Measurements from ENCODE around the gene ZNF331. TPM values are rescaled to one million over a fixed set of nuclear protein-coding genes. Genes with fewer than 3 reads are reported as not detected.

The ZNF331 gene
- total RNA-seq, 2 experiments from 2014 or later = 18.0 to 19.9 TPM

DNA sequence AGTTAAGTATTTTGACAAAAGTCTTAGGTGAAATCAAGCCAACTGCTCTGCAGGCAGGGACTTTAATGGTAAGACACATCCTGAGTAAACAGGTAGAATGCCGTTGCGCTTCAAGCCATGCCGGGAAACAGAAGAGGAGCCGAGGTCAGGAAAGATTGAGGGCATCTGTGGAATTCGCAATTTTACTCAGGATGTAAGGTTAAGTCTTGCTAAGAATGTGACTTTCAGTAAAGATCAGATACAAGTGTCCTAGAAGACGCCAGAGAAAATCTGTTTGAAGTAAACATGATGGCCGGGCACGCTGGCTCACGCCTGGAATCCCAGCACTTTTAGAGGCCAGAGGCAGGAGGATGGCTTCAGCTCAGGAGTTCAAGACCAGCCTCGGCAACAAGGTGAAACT lies 60.4 kb downstream of the ZNF331 start:
- H3K9me3 Mint-ChIP-seq = peaks cover 11% of the 10 kb centered on the region
- ChIA-PET POLR2A (no interaction called here), CTCF (interaction anchor here (0.7 kb wide), 1 partner anchor 66 kb away, joined by 3 read pairs; no protein-coding TSS in a partner anchor)
- no peak overlapping the region for H3K27ac Mint-ChIP-seq
- no peaks in the 10 kb centered on the region for H3K27me3 Mint-ChIP-seq
- DNase-seq = no peak
- H3K36me3 Mint-ChIP-seq (ENCODE audit: low read depth) = no peaks in the 10 kb centered on the region
- no peaks in the 10 kb centered on the region for H3K4me1 Mint-ChIP-seq
- H3K4me3 Mint-ChIP-seq = no peak overlapping the region

DNA sequence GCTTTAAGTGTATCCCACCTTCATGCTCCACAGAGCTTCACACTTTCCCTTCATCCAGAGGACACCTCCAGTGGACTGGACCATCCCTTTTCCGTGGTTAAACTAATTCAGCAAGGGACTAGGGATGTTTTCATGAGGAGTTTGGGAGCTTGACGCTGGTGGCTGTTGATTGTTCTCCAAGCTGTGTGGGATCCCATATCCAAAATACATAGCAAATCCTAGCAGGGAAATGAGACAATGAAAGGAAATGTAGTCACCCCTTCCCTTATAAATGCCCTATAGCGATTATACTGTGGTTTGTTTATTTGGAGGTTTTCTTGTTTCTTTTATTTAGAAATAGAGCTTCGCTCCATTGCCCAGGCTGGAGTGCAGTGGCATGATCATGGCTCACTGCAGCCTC lies 62.3 kb downstream of the ZNF331 start:
- no peak for DNase-seq
- Mint-ChIP-seq H3K4me1 (no peaks in the 10 kb centered on the region), H3K36me3 (ENCODE audit: low read depth) (no peaks in the 10 kb centered on the region), H3K4me3 (no peak overlapping the region), H3K27me3 (no peaks in the 10 kb centered on the region), H3K9me3 (peaks cover 16% of the 10 kb centered on the region), H3K27ac (no peak overlapping the region)
- POLR2A ChIA-PET = no interaction called here
- CTCF ChIA-PET = interaction anchor here (0.6 kb wide), 1 partner anchor 176 kb away, joined by 3 read pairs; no protein-coding TSS in a partner anchor

DNA sequence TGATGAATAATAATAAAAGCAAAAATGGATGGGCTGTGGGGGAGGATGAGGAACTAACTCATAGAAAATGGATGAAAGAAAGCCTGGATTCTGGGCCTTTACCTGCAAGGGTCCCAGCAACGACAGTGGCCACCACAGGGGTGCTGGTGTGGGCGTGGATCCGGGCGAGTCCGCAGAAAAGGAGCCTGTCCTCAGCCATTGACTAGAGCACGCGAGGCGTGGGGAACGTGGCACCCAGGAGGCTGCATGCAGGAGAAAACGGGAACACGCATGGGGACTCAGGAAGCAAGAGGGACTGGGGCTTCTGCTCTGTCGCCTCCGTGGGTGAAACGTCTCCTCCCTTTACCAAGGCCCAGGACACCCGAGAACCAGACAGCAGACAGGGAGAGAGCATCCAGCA lies 68.1 kb downstream of the ZNF331 start:
- Mint-ChIP-seq H3K27ac (no peak overlapping the region), H3K9me3 (peaks cover 19% of the 10 kb centered on the region)

DNA sequence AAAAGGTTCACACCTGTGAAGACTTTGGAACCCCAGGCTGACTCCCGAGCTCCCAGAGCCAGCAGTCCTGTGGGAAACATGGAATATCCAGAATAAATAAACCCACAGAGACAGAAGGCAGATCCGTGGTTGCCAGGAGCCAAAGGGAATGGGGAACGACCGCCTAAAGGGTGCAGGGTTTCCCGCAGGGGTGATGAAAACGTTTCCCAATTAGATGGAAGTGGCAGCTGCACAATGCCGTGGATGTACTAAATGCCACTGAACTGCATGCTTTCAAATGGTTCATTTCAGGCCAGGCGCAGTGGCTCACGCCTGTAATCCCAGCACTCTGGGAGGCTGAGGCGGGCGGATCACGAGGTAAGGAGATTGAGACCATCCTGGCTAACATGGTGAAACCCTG lies 70.4 kb downstream of the ZNF331 start:
- Mint-ChIP-seq H3K36me3 (ENCODE audit: low read depth) (no peaks in the 10 kb centered on the region), H3K27me3 (no peaks in the 10 kb centered on the region), H3K27ac (no peak overlapping the region), H3K9me3 (peaks cover 25% of the 10 kb centered on the region), H3K4me1 (no peaks in the 10 kb centered on the region), H3K4me3 (no peak overlapping the region)
- POLR2A ChIA-PET = interaction anchor here (0.6 kb wide), 1 partner anchor 323 kb away, joined by 3 read pairs; no protein-coding TSS in a partner anchor
- no peak for DNase-seq
- CTCF ChIA-PET = no interaction called here

More for the DNA sequence above, 68.1 kb downstream of the ZNF331 start:
- no peak overlapping the region for H3K4me3 Mint-ChIP-seq
- H3K36me3 Mint-ChIP-seq (ENCODE audit: low read depth) = no peaks in the 10 kb centered on the region
- POLR2A ChIA-PET = no interaction called here
- DNase-seq = no peak
- no peaks in the 10 kb centered on the region for H3K4me1 Mint-ChIP-seq
- no peaks in the 10 kb centered on the region for H3K27me3 Mint-ChIP-seq
- CTCF ChIA-PET = no interaction called here

DNA sequence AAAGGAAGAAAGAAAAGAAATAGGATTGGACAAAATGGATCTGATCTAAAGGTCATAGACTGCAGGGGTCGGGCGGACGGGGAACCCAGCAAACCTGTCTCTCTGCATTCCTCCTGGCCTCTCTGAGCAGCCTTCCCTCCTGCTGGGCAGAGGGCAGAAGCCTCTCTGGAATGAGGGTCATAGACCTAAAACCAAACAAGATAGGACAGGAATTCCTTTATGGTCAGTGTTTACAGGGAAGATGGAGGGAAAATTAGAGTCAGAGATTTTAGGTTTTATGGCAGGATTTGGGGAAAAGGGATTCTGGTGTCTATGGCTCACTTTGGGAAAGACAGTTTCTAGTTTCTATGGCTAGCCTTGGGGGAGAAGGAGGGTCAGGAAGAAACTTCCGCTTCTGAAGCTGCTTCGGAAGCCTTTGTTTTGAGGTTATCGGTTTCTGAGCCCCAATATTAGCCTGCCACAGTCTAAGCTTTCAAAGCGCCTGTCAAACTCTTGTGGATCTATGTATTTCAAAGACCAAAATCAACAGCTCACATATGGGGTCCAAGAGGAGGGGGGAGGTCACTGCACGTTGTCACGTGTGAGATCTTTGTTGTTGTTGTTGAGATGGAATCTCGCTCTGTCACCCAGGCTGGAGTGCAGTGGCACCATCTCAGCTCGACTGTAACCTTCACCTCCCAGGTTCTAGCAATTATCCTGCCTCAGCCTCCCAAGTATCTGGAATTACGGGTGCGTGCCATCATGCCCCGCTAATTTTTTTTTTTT lies 75.0 kb downstream of the ZNF331 start:
- H3K27ac Mint-ChIP-seq = no peak overlapping the region
- POLR2A ChIA-PET = no interaction called here
- CTCF ChIA-PET = no interaction called here
- H3K4me1 Mint-ChIP-seq = no peaks in the 10 kb centered on the region
- DNase-seq = no peak
- H3K9me3 Mint-ChIP-seq = peaks cover 20% of the 10 kb centered on the region
- no peaks in the 10 kb centered on the region for H3K36me3 Mint-ChIP-seq (ENCODE audit: low read depth)
- no peak overlapping the region for H3K4me3 Mint-ChIP-seq
- no peaks in the 10 kb centered on the region for H3K27me3 Mint-ChIP-seq

DNA sequence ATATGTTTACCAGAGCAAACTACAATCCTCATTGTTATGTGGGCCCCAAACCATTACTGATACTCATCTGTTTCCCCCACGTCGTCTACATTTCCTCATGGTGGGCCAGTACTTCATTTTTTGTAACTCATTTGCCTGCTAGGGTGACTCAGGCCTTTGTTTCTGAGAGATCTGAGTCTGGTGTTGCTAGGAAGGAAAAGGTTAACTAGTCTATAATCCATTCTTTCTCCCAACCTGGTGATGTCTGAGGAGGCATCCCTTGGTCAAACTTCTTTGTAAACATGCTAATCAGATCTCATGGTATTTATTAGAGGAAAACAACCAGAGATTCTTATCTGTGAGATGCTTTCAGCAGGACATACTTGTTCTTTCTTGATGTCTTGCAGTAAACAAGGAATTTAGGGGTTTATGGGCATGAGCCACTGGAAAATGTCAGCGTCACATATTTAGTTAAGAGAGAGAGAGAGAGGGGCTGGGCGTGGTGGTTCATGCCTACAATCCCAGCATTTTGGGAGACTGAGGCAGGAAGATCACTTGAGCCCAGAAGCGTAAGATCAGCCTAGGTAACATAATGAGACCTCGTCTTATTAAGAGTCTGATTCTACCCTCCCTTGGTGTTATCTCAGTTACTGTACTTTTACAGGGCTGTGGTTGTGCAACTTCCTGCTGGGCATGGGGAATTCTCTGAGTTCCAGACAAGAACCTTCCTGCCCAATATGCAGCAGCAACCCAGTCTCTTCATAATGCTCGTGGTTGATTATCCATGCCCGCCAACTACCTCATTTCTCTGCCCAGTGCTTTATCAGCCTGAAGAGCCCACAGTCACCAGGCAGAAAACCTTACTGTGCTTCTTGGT lies 84.2 kb downstream of the ZNF331 start:
- Mint-ChIP-seq H3K4me3 (no peak overlapping the region), H3K9me3 (peaks cover 21% of the 10 kb centered on the region), H3K27ac (no peak overlapping the region), H3K27me3 (no peaks in the 10 kb centered on the region), H3K36me3 (ENCODE audit: low read depth) (no peaks in the 10 kb centered on the region), H3K4me1 (peaks cover 5% of the 10 kb centered on the region)
- no peak for DNase-seq
- ChIA-PET CTCF (no interaction called here), POLR2A (no interaction called here)

DNA sequence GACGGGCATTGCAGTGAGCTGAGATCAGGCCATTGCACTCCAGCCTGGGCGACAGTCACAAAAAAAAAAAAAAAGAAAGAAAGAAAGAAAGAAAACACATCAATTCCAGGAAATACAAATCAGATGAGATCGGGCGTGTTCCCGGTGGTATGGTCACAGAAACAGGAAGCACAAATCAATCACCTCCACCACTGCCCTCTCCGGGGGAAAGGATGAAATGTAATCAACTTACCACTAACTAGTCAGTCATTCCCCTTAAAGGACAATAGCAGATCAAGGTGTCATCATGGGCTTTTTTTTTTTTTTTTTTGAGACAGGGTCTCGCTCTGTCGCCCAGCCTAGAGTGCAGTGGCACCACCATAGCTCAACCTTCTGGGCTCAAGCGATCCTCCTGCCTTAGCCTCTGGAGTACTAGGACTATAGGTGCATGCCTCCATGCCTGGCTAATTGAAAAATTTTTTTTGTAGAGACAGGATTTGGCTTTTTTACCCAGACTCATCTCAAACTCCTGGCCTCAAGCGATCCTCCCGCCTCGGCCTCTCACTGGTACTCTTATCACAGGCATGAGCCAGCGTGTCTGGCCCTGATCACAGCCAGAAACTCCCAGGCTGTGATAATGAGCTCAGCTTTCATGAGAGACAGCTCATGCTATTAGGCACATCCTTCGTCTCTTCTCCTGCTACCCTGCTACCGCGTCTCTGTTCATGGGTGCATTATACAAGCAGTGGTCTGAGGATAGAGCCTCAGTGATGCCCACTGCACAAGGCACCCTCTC lies 87.0 kb downstream of the ZNF331 start:
- DNase-seq = no peak

DNA sequence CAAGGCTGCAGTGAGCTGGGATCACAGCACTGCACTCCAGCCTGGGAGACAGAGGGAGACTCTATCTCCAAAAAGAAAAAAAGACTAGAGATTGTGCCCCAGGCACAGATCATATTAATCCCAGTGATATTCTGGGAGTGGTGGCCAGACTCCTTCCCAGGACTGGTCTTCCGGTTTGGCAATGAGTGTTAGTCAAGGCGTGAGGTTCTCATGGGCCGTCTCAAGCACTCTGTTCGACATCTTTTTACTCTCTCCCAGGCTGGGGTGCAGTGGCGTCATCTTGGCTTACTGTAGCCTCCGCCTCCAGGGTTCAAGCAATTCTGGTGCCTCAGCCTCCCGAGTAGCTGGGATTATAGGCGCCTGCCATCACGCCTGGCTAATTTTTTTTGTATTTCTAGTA lies 88.5 kb downstream of the ZNF331 start:
- no peak for DNase-seq
- Mint-ChIP-seq H3K27me3 (no peaks in the 10 kb centered on the region), H3K4me1 (peaks cover 5% of the 10 kb centered on the region), H3K36me3 (ENCODE audit: low read depth) (no peaks in the 10 kb centered on the region), H3K27ac (no peak overlapping the region), H3K9me3 (peaks cover 15% of the 10 kb centered on the region), H3K4me3 (no peak overlapping the region)
- ChIA-PET POLR2A (no interaction called here), CTCF (no interaction called here)

More for the DNA sequence above, 87.0 kb downstream of the ZNF331 start:
- Mint-ChIP-seq H3K4me1 (peaks cover 5% of the 10 kb centered on the region), H3K27me3 (no peaks in the 10 kb centered on the region), H3K27ac (no peak overlapping the region), H3K9me3 (peaks cover 16% of the 10 kb centered on the region), H3K4me3 (no peak overlapping the region), H3K36me3 (ENCODE audit: low read depth) (no peaks in the 10 kb centered on the region)
- POLR2A ChIA-PET = no interaction called here
- CTCF ChIA-PET = no interaction called here

DNA sequence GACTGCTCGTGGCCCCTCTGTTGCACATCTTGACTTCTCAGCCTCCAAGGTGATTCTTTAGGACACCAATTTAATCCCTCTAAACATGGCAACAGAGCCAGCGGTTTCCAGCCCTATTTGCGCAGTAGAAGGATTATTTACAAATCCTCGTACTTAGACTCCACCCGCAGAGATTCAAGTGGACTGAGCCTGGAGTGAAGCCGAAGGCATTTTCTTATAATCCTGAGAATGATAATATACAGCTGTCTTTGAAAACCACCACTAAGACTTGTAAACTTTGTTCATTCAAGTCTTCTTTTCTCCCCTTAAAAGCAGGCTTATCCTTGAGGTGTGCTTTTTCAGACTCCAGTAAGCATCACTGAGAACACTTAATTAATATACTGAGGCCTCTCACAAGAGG lies 89.0 kb downstream of the ZNF331 start:
- H3K9me3 Mint-ChIP-seq = peaks cover 14% of the 10 kb centered on the region

More for the DNA sequence above, 89.0 kb downstream of the ZNF331 start:
- CTCF ChIA-PET = no interaction called here
- DNase-seq = no peak
- H3K36me3 Mint-ChIP-seq (ENCODE audit: low read depth) = no peaks in the 10 kb centered on the region
- H3K27me3 Mint-ChIP-seq = no peaks in the 10 kb centered on the region
- peaks cover 5% of the 10 kb centered on the region for H3K4me1 Mint-ChIP-seq
- POLR2A ChIA-PET = no interaction called here
- no peak overlapping the region for H3K4me3 Mint-ChIP-seq
- no peak overlapping the region for H3K27ac Mint-ChIP-seq

Other genes starting within 250 kb of the ZNF331 start
- gene ZNF845, start 204.4 kb upstream of the ZNF331 start, total RNA-seq = 1 to 10 TPM; 9.9 to 10.0 TPM
- 10 to 100 TPM; 15.9 to 16.1 TPM for gene ZNF525, start 172.4 kb upstream of the ZNF331 start, total RNA-seq
- gene ZNF765, start 143.0 kb upstream of the ZNF331 start, total RNA-seq = 10 to 100 TPM; 11.8 to 12.7 TPM
- gene ZNF761, start 106.2 kb upstream of the ZNF331 start, total RNA-seq = 10 to 100 TPM; 11.9 to 12.9 TPM
- gene ZNF813, start 70.4 kb upstream of the ZNF331 start, total RNA-seq = 1 to 10 TPM; 3.8 to 3.9 TPM
- not detected for gene DPRX, start 93.9 kb downstream of the ZNF331 start, total RNA-seq